Mesenchymal stem cell (in vitro differentiated cells and primary cell): ENCODE results near the gene SLITRK6. TPM values are rescaled to one million over a fixed set of nuclear protein-coding genes. Genes with fewer than 3 reads are reported as not detected.
A peak's percentile ranks its signal among the peaks of the same experiment; 100 is the strongest.

Experiments
- DNase-seq: peaks from one replicate; pipeline ENCODE4 v3.0.0-alpha.2; 2013
- H2AFZ ChIP-seq: one replicate; pipeline ENCODE4 v1.6.1; 2013; ENCODE audit warnings: low read depth, mild to moderate bottlenecking, control low read depth, inconsistent platforms, low read length, moderate library complexity
- H2AK5ac ChIP-seq: 2 replicates; pipeline ENCODE4 v1.6.1; 2013; ENCODE audit warnings: low read length, moderate library complexity, mild to moderate bottlenecking, inconsistent platforms; ENCODE audit not compliant: severe bottlenecking
- H2BK120ac ChIP-seq: one replicate; pipeline ENCODE4 v1.6.1; 2013; ENCODE audit warnings: low read depth, mild to moderate bottlenecking, inconsistent platforms, low read length, moderate library complexity
- H2BK12ac ChIP-seq, 2 experiments: one replicate each; pipeline ENCODE4 v1.6.1; 2013; ENCODE audit warnings: inconsistent platforms in 2 of 2, low read length in 2 of 2, mild to moderate bottlenecking in 2 of 2, moderate library complexity in 2 of 2, control low read depth in 1 of 2
- H2BK15ac ChIP-seq: one replicate; pipeline ENCODE4 v1.6.1; 2013; ENCODE audit warnings: mild to moderate bottlenecking, low read depth, inconsistent platforms; ENCODE audit not compliant: poor library complexity, severe bottlenecking
- H2BK5ac ChIP-seq: 2 replicates; pipeline ENCODE4 v1.6.1; 2013; ENCODE audit warnings: low read depth, mild to moderate bottlenecking, low read length, control low read depth, inconsistent platforms; ENCODE audit not compliant: poor library complexity, severe bottlenecking
- H3K14ac ChIP-seq, 2 experiments: one replicate each; pipeline ENCODE4 v1.6.1; 2013; ENCODE audit warnings: inconsistent platforms in 2 of 2, low read length in 2 of 2, control low read depth in 1 of 2, mild to moderate bottlenecking in 1 of 2, moderate library complexity in 1 of 2
- H3K18ac ChIP-seq, 2 experiments: one replicate each; pipeline ENCODE4 v1.6.1; 2013; ENCODE audit warnings: inconsistent platforms in 2 of 2, low read length in 2 of 2, control low read depth in 1 of 2, low read depth in 1 of 2, mild to moderate bottlenecking in 1 of 2
- H3K23ac ChIP-seq, 2 experiments: one replicate each; pipeline ENCODE4 v1.6.1; 2013; ENCODE audit warnings: inconsistent platforms in 2 of 2, low read length in 2 of 2, mild to moderate bottlenecking in 2 of 2, moderate library complexity in 2 of 2, control low read depth in 1 of 2
- H3K27ac ChIP-seq: 2 replicates; pipeline ENCODE4 v1.5.1; 2013; ENCODE audit warnings: mild to moderate bottlenecking, moderate library complexity, low read length, control low read depth, inconsistent platforms; ENCODE audit not compliant: poor library complexity, severe bottlenecking
- H3K27me3 ChIP-seq, 2 experiments: 2 replicates each; pipeline versions ENCODE4 v1.6.1 to v1.7.0; 2013; ENCODE audit warnings: low read length in 2 of 2, mild to moderate bottlenecking in 2 of 2, moderate library complexity in 2 of 2, control low read depth in 1 of 2, inconsistent platforms in 1 of 2; ENCODE audit not compliant: control insufficient read depth in 1 of 2, insufficient read depth in 1 of 2
- H3K36me3 ChIP-seq, 2 experiments: 2 replicates each; pipeline versions ENCODE4 v1.6.1 to v1.7.0; 2013; ENCODE audit warnings: low read length in 2 of 2, control low read depth in 1 of 2, inconsistent platforms in 1 of 2, low read depth in 1 of 2, mild to moderate bottlenecking in 1 of 2; ENCODE audit not compliant: insufficient read depth in 2 of 2, control insufficient read depth in 1 of 2
- H3K4ac ChIP-seq, 2 experiments: one replicate each; pipeline ENCODE4 v1.6.1; 2013; ENCODE audit warnings: inconsistent platforms in 2 of 2, low read length in 2 of 2, mild to moderate bottlenecking in 2 of 2, moderate library complexity in 2 of 2, control low read depth in 1 of 2, low read depth in 1 of 2
- H3K4me1 ChIP-seq: 2 replicates; pipeline ENCODE4 v1.6.1; 2013; ENCODE audit warnings: low read depth, low read length, control low read depth; ENCODE audit not compliant: control insufficient read depth, insufficient read depth
- H3K4me2 ChIP-seq: 2 replicates; pipeline ENCODE4 v1.6.1; 2013; ENCODE audit warnings: low read length, mild to moderate bottlenecking, inconsistent platforms; ENCODE audit not compliant: poor library complexity, severe bottlenecking
- H3K4me3 ChIP-seq, 2 experiments: 2 replicates each; pipeline versions ENCODE4 v1.5.1 to v1.7.0; 2013; ENCODE audit warnings: low read length in 2 of 2, mild to moderate bottlenecking in 2 of 2, control low read depth in 1 of 2, low read depth in 1 of 2; ENCODE audit not compliant: insufficient read depth in 1 of 2
- H3K79me1 ChIP-seq: replicated peaks from 2 replicates; pipeline ENCODE4 v1.6.1; 2013; ENCODE audit warnings: mild to moderate bottlenecking, control low read depth, low read length, inconsistent platforms; ENCODE audit not compliant: poor library complexity, severe bottlenecking
- H3K9ac ChIP-seq: 2 replicates; pipeline ENCODE4 v1.7.0; 2013; ENCODE audit warnings: mild to moderate bottlenecking, low read length, moderate library complexity
- H3K9me3 ChIP-seq: 2 replicates; pipeline ENCODE4 v1.7.0; 2013; ENCODE audit warnings: mild to moderate bottlenecking, low read length; ENCODE audit not compliant: control insufficient read depth
- H4K8ac ChIP-seq: one replicate; pipeline ENCODE4 v1.6.1; 2013; ENCODE audit warnings: inconsistent platforms, mild to moderate bottlenecking, low read length, moderate library complexity
- H4K91ac ChIP-seq: one replicate; pipeline ENCODE4 v1.6.1; 2013; ENCODE audit warnings: mild to moderate bottlenecking, low read length, inconsistent platforms
- WGBS: methylation state at CpG from one replicate; pipeline ENCODE4 v1.1.7; 2013; ENCODE audit warnings: mixed read lengths; 5-methylcytosine and 5-hydroxymethylcytosine counted together
- polyA plus RNA-seq, 2 experiments: library from polyadenylated mRNA; stranded (reverse); fragments of 200-250 nt; gene quantifications; one replicate each; pipeline ENCODE4 v1.2.3, GENCODE V29; 2013

SLITRK6 gene, protein sequence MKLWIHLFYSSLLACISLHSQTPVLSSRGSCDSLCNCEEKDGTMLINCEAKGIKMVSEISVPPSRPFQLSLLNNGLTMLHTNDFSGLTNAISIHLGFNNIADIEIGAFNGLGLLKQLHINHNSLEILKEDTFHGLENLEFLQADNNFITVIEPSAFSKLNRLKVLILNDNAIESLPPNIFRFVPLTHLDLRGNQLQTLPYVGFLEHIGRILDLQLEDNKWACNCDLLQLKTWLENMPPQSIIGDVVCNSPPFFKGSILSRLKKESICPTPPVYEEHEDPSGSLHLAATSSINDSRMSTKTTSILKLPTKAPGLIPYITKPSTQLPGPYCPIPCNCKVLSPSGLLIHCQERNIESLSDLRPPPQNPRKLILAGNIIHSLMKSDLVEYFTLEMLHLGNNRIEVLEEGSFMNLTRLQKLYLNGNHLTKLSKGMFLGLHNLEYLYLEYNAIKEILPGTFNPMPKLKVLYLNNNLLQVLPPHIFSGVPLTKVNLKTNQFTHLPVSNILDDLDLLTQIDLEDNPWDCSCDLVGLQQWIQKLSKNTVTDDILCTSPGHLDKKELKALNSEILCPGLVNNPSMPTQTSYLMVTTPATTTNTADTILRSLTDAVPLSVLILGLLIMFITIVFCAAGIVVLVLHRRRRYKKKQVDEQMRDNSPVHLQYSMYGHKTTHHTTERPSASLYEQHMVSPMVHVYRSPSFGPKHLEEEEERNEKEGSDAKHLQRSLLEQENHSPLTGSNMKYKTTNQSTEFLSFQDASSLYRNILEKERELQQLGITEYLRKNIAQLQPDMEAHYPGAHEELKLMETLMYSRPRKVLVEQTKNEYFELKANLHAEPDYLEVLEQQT
- 55.9 TPM for polyA plus RNA-seq (2013, experiment 1 of 2)
- polyA plus RNA-seq (2013, experiment 2 of 2): 56.1 TPM

DNA sequence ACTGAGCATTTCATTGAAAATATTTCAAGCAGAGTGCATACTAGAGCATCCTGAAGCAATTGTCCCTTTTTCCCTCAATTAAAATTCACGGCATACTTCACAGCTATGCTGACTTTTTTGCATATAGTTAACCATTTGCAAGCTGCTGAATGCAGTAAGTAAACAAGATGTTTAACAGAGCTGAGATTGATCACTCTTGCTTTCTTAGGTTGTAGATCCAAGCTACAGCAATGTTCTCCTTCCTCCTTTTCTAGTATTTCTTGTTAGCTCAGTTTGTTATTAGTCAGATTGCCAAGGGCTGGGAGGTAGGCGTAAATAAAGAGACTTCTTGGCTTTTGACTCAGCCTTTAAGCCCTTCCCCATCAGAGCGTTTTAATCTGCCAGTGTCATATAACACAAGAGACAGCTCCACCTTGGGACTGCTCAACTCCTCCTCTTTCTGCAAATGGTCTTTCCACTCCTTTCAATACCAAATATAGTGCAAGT lies at the start of gene SLITRK6:
TSS of gene SLITRK6 (minus strand) at position 323 of the 486 bp plus-strand sequence. CDS start 2,911 bp downstream, outside the sequence.
- H3K36me3 ChIP-seq: no peaks in the 10 kb centered on the region
- no peak within 1 kb of the TSS for H2BK5ac ChIP-seq
- peak; percentile 83 for DNase-seq
- H3K27ac ChIP-seq: no peak within 1 kb of the TSS
- H3K18ac ChIP-seq: no peak within 1 kb of the TSS
- no peaks in the 10 kb centered on the region for H3K27me3 ChIP-seq
- no peak within 1 kb of the TSS for H2AK5ac ChIP-seq
- no peak within 1 kb of the TSS for H4K91ac ChIP-seq
- no peak within 1 kb of the TSS for H3K14ac ChIP-seq
- no peak within 1 kb of the TSS for H2AFZ ChIP-seq
- H2BK15ac ChIP-seq: no peak within 1 kb of the TSS
- H2BK12ac ChIP-seq: no peak within 1 kb of the TSS
- H2BK120ac ChIP-seq: no peak within 1 kb of the TSS
- no peaks in the 10 kb centered on the region for H3K4me1 ChIP-seq
- H3K23ac ChIP-seq: no peak within 1 kb of the TSS
- H3K9ac ChIP-seq: no peak within 1 kb of the TSS
- H3K4ac ChIP-seq: no peak within 1 kb of the TSS
- no peaks in the 10 kb centered on the region for H3K9me3 ChIP-seq
- no peak within 1 kb of the TSS for H3K4me2 ChIP-seq
- no peaks in the 10 kb centered on the region for H3K79me1 ChIP-seq
- no peak within 1 kb of the TSS for H4K8ac ChIP-seq
- no peak within 1 kb of the TSS for H3K4me3 ChIP-seq
- 0% methylated on average over 2 of the region's 3 CpGs for WGBS

DNA sequence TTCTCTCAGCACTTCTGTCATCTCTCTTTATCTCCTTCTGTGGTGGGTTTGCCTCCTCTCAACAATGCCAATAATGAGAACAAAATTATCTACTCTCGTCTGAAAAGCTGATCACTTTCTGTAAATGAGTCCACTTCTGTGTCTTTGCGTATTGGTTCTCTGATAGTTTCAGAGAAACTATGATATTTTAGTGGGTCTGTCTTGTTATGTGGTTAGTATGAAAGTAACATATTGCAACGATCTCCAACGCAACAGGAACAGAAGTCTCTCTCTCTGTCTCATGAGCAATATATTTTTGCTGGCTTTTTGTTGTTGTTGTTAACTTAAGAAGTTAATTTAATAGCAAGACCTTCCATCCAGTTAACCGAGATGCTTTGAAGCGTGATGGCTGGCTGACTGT lies 47.8 kb upstream of the SLITRK6 start:
- Histone ChIP-seq H3K4me2 (no peak overlapping the region), H3K79me1 (no peaks in the 10 kb centered on the region), H2AK5ac (no peak overlapping the region), H2BK120ac (no peak overlapping the region), H3K4ac (no peak overlapping the region), H3K27ac (no peak overlapping the region), H3K36me3 (no peaks in the 10 kb centered on the region), H4K91ac (no peak overlapping the region), H3K18ac (no peak overlapping the region), H3K4me3 (no peak overlapping the region), H2BK12ac (no peak overlapping the region), H2BK5ac (no peak overlapping the region), H4K8ac (no peak overlapping the region), H3K9ac (no peak overlapping the region), H2BK15ac (no peak overlapping the region), H3K9me3 (peaks cover 11% of the 10 kb centered on the region), H3K14ac (no peak overlapping the region), H3K23ac (no peak overlapping the region), H2AFZ (no peak overlapping the region), H3K4me1 (no peaks in the 10 kb centered on the region), H3K27me3 (no peaks in the 10 kb centered on the region)
- WGBS: 97% methylated on average over 5 of the region's 6 CpGs
- DNase-seq: no peak

DNA sequence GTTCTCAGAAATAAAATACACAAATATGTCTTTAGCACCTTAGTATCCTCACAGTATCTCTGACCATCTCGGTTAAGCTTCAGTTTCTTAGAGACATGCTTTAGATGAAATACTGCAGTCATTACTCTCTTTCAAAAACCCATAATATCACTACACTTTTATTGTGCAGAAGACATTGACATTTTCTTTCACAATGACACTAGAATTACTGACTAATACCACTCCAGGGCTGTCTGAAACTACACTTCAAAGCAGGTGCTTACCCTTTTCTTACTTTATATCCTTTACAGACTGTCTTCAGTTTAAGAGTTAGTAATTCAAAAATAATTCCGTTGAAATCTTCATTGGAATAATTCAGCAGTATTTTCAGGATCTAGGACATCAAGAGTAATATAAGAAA lies 42.2 kb upstream of the SLITRK6 start:
- H3K4ac ChIP-seq: no peak overlapping the region
- no peak overlapping the region for H2BK12ac ChIP-seq
- H3K36me3 ChIP-seq: no peaks in the 10 kb centered on the region
- no CpG with 5 or more reads among the region's 2 CpGs for WGBS
- H3K23ac ChIP-seq: no peak overlapping the region
- H3K4me3 ChIP-seq: no peak overlapping the region
- no peak overlapping the region for H4K91ac ChIP-seq
- H3K4me1 ChIP-seq: no peaks in the 10 kb centered on the region
- H3K14ac ChIP-seq: no peak overlapping the region
- no peak for DNase-seq
- no peaks in the 10 kb centered on the region for H3K9me3 ChIP-seq
- no peak overlapping the region for H3K18ac ChIP-seq
- H2BK120ac ChIP-seq: no peak overlapping the region
- H3K4me2 ChIP-seq: no peak overlapping the region
- no peak overlapping the region for H4K8ac ChIP-seq
- no peaks in the 10 kb centered on the region for H3K27me3 ChIP-seq
- no peak overlapping the region for H2AK5ac ChIP-seq
- no peak overlapping the region for H2BK15ac ChIP-seq
- H3K27ac ChIP-seq: no peak overlapping the region
- H3K79me1 ChIP-seq: no peaks in the 10 kb centered on the region
- H2BK5ac ChIP-seq: no peak overlapping the region
- H2AFZ ChIP-seq: no peak overlapping the region
- H3K9ac ChIP-seq: no peak overlapping the region

DNA sequence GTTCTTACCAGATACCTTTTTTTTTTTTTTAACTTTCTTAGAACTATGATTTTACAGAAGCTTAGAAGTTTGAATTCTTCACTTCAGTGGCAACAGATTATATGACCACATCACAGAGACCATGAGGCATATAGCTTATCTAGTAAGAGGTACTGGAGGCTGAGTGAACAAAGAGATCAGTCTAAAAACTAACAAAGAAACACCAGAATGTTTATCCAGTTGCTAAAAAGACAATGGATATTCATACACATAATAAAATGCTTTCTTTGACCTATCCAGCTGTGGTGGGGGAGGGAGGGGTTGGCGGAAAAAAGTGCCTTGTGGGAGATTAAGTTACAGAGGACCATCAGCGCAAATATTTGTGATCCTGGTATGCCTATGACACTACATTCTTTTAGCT lies 34.7 kb upstream of the SLITRK6 start:
- H2BK15ac ChIP-seq: no peak overlapping the region
- no peaks in the 10 kb centered on the region for H3K79me1 ChIP-seq
- H3K4ac ChIP-seq: no peak overlapping the region
- H3K36me3 ChIP-seq: no peaks in the 10 kb centered on the region
- H4K91ac ChIP-seq: no peak overlapping the region
- H2BK5ac ChIP-seq: no peak overlapping the region
- no CpG with 5 or more reads among the region's 2 CpGs for WGBS
- no peak overlapping the region for H4K8ac ChIP-seq
- no peak overlapping the region for H3K14ac ChIP-seq
- H2BK120ac ChIP-seq: no peak overlapping the region
- H3K4me3 ChIP-seq: no peak overlapping the region
- no peaks in the 10 kb centered on the region for H3K9me3 ChIP-seq
- H2AK5ac ChIP-seq: no peak overlapping the region
- DNase-seq: no peak
- no peaks in the 10 kb centered on the region for H3K27me3 ChIP-seq
- no peak overlapping the region for H3K23ac ChIP-seq
- H3K18ac ChIP-seq: no peak overlapping the region
- no peak overlapping the region for H2AFZ ChIP-seq
- no peak overlapping the region for H3K4me2 ChIP-seq
- H3K27ac ChIP-seq: no peak overlapping the region
- H3K9ac ChIP-seq: no peak overlapping the region
- no peaks in the 10 kb centered on the region for H3K4me1 ChIP-seq
- no peak overlapping the region for H2BK12ac ChIP-seq
